WERI-Rb-1 (cell line): ENCODE data around the gene AQP11.

ENCODE experiments used
- DNase-seq: peaks from one replicate; pipeline ENCODE4 v3.0.0-alpha.2; 2020
- H3K27ac ChIP-seq: fragments of 250-450 bp; sonication (Bioruptor Pico); 2 replicates; pipeline ENCODE4 v1.5.1; 2020; ENCODE audit warnings: mild to moderate bottlenecking, moderate library complexity
- H3K27me3 ChIP-seq: fragments of 250-450 bp; sonication (Bioruptor Pico); 2 replicates; pipeline ENCODE4 v1.5.1; 2021; ENCODE audit warnings: mild to moderate bottlenecking, low read depth, moderate library complexity; ENCODE audit not compliant: insufficient read depth, severe bottlenecking
- H3K36me3 ChIP-seq: fragments of 250-450 bp; sonication (Bioruptor Pico); 2 replicates; pipeline ENCODE4 v1.5.1; 2020; ENCODE audit warnings: mild to moderate bottlenecking, moderate library complexity
- H3K4me3 ChIP-seq: 2 replicates; pipeline ENCODE4 v1.5.1; 2011; ENCODE audit warnings: low read depth, mild to moderate bottlenecking, control low read depth, low read length
- H3K9me3 ChIP-seq: fragments of 250-450 bp; sonication (Bioruptor Pico); 2 replicates; pipeline ENCODE4 v1.5.1; 2021; ENCODE audit warnings: mild to moderate bottlenecking, moderate library complexity; ENCODE audit not compliant: severe bottlenecking
- TF ChIP-seq, protein P1 (sequence below): IDR thresholded peaks from 2 replicates; pipeline ENCODE4 v1.5.1; 2011; ENCODE audit warnings: low read depth, mild to moderate bottlenecking, control low read depth, inconsistent platforms, low read length

The AQP11 gene

GRCh38 chr11:77658213-77659013 lies 68.7 kb downstream of the AQP11 start:
- Histone ChIP-seq H3K27me3 (no peaks in the 10 kb centered on the region), H3K36me3 (no peaks in the 10 kb centered on the region), H3K9me3 (no peaks in the 10 kb centered on the region), H3K27ac (no peak overlapping the region), H3K4me3 (no peak overlapping the region)
- TF ChIP-seq, protein P1, sequence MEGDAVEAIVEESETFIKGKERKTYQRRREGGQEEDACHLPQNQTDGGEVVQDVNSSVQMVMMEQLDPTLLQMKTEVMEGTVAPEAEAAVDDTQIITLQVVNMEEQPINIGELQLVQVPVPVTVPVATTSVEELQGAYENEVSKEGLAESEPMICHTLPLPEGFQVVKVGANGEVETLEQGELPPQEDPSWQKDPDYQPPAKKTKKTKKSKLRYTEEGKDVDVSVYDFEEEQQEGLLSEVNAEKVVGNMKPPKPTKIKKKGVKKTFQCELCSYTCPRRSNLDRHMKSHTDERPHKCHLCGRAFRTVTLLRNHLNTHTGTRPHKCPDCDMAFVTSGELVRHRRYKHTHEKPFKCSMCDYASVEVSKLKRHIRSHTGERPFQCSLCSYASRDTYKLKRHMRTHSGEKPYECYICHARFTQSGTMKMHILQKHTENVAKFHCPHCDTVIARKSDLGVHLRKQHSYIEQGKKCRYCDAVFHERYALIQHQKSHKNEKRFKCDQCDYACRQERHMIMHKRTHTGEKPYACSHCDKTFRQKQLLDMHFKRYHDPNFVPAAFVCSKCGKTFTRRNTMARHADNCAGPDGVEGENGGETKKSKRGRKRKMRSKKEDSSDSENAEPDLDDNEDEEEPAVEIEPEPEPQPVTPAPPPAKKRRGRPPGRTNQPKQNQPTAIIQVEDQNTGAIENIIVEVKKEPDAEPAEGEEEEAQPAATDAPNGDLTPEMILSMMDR, result no peak
- DNase-seq, result no peak
